NB4 (cell line): ENCODE data around the gene DNAH8.

Experiments
- CTCF ChIP-seq: IDR thresholded peaks from one replicate; pipeline ENCODE4 v1.5.1; 2012; ENCODE audit warnings: low read depth, low read length
- MAX ChIP-seq: IDR thresholded peaks from 2 replicates; pipeline ENCODE4 v1.6.1; 2011; ENCODE audit warnings: low read depth, low read length

- TF ChIP-seq CTCF (no peak), MAX (no peak)
Measured at GRCh38 chr6:38792356-38792755, 77.2 kb downstream of the DNAH8 start.
